ENCODE data around the gene CLEC3B.

DNA sequence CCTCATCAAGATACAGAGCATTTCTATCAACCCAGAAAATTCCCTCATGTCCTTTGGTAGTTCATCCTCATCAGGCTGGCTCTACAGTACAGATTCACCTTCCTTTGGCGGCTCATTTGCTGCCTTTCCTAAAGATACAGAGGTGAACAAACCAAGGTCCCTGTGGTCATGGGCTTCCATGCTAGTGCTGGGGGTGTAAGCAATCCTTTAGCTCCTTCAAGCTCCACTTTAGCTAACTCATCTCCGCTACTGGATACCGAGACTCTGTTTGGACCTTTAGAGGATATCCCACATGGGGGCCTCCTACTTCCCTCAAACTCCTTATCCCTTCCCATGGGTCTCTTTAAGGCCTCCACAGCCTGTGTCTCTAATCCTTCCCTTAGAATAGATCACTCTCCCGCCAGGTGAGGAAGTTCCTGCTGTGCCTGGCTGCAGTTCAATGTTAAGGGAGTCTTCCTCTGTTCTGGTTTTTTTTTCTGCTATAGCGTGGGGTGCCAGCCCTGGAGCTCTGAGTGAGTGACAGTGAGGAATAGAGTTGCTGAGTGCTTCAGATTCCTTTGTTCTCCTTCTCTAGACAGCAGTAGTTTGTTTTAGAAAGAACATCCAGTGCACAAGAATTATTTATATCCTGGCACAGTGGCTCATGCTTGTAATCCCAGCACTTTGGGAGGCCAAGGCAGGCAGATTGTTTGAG, 30.7 kb downstream of the CLEC3B start:
- TF ChIP-seq POLR2AphosphoS5 (IDR thresholded peaks at IDR 0.05; ENCODE audit: borderline replicate concordance, low read depth, low read length) = no peak
- TF ChIP-seq FOXP2 (optimal IDR thresholded peaks at IDR 0.05; ENCODE audit: control extremely low read depth, extremely low read length, insufficient read depth) = no peak
- no peak for TF ChIP-seq EZH2 (IDR thresholded peaks at IDR 0.05)

Data from SK-N-MC (cell line).